ENCODE results near the gene SEPHS1.
"Not testable (repeated sequence)": the region's sequence is repeated elsewhere in the genome, so short reads cannot be mapped to it uniquely, and the experiment has no call there.

SEPHS1 gene

GRCh38 chr10:13360587-13360986 is 12.5 kb upstream of the SEPHS1 start:
- no peak for DNase-seq (ENCODE audit: low spot score)

DNA sequence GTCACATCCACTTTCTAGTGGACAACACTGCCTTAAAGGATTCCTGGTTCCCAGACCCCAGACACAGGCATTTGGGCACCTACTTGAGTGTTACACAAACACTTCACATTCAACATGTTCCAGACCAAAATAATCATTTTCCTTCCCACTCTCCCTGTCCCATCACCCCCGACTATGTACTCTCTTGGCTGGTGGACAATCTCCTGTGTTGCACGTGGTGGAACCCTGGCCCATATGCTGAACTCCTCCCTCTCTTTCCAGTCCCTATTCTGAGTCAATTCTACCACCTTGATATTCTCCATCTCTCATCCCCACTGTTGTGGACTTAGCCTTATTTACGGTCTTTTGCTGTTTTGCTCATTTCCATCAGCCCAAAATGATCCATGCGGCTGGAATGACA is 8.3 kb upstream of the SEPHS1 start:
- DNase-seq (ENCODE audit: low spot score) = no peak

DNA sequence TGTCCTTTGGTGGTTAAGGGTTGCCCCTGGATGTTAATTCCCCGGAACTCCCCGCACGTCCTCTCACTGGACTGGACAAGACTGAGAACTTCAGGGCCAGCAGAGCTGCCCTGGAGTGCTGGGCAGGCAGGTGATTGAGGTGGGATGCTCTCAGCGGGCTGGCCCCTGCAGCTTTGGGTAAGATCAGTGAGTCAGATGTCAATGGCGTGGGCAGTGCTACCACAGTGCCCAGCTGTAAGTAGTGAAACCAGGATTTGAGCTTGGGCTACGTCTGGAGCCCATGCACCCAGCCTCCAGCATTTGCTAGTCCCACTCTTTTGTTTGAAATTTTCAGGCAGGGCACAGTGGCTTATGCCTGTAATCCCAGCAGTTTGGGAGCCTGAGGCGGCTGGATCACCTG is 6.7 kb upstream of the SEPHS1 start:
- DNase-seq (ENCODE audit: low spot score) = no peak

GRCh38 chr10:13352519-13352918 is 4.4 kb upstream of the SEPHS1 start:
- DNase-seq (ENCODE audit: low spot score) = no peak

DNA sequence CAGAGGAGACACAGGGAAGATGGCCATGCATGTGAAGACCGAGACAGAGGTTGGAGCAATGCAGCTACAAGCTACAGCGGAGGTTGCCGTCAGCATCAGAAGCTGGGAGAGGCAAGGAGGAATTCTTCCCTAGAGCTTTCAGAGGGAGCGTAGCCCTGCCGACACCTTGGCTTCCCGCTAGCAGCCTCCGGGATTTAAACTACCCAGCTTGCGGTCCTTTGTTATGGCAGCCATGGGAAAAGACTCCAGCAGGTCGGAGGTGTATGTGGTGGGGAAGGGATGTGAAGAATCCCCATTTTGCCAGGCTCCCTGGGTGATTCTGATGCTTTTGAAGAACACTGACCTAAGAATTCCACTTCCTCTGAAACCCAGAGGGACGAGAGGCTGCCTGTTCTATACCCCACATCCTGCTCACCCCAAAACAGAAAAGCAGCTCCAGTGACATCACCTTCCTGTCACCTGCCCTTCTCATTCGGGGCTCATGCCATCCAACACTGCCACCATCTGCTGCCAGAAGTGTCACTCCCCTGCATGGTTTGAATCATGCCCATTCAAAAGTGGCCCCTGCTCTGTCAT is 3.3 kb upstream of the SEPHS1 start:
- peak; percentile 45 for DNase-seq (ENCODE audit: low spot score)

- peak; percentile 16 for DNase-seq (ENCODE audit: low spot score)
Observed at GRCh38 chr10:13349463-13350274, 1.6 kb upstream of the SEPHS1 start.

DNA sequence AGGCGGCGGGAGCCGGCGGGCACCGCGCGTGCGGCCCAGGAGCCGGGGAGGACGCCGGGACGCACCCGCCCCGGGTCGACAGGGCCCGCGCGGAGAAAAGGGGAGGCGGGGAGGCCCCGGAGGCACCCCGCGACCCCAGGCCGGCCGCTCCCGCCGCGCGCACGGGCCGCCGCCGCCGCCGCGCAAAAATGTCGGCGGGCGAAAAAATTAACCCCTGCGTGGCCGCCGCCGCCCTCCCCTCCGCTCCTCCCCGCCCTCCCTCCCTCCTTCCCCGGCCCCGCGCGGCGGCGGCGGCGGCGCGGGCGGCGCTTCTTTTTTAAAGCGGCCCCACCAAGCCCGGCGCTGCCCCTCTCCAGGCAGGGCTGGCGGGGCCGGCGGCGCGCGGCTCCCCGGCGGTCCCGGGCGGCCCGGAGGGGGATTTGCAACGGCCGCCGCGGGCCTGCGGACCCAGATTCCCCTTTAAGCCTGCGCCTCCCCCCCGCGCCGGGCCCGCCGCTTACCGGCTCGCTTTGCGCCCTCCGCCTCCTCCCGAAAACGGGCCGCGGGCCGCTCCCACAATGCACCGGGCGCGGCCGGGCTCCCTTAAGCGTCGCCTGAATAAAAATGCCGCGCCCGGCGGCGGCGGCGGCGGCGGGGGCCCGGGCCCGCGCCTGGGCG is 465 bp downstream of the SEPHS1 start:
- peak; percentile 71 for DNase-seq (ENCODE audit: low spot score)

DNA sequence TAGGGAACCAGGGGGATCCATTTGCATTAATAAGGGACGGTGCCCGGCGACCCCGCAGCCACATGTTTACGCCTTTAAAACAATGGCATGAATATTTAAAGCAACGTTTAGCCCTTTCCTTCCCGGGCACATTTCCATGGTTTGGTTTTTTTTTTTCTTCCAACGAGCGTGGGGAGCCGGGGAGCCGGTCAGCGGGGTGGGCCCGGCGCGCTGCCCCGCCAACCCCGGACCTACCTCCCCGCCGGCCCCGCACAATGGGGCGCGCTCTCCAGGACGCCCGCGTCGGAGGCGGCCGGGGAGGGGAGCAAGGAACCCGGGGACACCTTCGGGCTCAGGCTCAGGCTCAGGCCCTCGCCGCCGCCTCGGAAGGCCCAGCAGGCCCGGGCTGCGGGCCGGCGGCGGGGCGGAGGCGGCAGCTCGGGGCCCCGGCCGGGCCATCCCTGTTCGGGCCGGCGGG is 1.0 kb downstream of the SEPHS1 start:
- peak; percentile 15 for DNase-seq (ENCODE audit: low spot score)

DNA sequence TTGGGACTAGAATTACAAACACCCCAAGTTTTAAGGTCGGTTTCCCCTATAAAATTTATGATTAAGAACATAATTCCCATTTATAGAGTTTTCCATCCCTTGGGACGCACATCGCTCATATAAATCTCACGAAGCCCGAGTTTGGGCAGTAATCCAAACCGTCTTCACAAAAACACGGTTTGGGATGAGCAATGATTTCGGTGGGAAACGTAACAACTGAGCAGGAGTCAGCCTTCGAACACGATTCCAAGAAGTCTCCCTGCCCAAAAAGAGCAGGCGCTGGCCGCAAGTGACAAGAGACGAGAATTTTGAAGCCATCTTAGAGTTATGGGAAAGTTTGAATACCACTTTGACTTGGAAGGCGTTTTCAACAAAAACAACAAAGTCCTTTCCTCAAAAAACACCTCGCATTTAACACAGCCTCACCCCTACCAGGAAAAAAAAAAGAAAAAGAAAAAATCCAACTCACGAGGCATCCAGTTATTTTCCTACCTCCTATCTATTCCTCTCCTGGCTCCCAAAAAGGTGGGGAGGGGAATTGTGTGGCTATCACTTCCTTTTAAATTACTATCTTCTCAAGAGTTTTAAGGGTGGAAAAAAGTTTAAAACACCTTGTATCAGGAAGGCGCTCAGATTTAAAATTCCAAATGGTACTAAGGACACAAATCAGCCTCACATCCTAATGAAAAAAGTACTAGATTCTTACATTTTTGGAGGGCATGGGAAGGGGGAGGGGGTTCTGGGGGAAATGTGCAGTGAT is 1.6 kb downstream of the SEPHS1 start:
- no peak for DNase-seq (ENCODE audit: low spot score)

DNA sequence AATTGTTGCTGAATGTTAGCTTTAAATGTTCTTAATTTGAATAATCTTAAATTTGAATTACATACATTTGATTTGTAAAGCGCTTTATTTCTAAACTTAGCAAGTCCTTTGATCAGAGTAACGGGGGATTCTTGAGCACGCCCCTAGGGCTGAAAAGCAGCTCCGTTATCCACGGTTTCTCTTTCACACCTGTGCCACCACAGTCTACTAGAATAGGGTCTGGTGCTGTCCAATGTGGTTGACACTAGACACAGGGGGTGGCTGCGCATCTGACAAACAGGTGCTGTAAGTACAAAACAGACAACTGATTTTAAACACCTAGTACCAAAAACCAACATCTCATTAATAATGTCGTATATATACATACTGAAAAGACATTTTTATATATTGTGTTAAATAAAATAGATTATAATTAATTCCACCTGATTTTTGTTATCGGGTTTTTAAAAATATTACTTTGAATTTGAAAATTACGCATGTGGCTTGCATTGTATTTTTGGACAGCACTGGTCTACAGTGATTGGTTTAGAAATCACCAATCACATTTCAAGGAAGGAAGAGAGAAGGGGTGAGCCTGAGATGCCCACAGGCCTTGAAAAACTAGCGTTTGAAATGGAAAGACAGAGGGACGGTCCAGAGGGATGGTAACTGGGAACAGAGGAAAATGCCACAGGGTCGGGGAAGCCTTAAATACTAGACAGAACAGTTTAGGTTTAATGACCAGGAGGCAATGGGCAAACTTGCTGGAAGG is 7.3 kb downstream of the SEPHS1 start:
- no peak for DNase-seq (ENCODE audit: low spot score)

GRCh38 chr10:13340068-13340467 is 8.0 kb downstream of the SEPHS1 start:
- DNase-seq (ENCODE audit: low spot score) = no peak

DNA sequence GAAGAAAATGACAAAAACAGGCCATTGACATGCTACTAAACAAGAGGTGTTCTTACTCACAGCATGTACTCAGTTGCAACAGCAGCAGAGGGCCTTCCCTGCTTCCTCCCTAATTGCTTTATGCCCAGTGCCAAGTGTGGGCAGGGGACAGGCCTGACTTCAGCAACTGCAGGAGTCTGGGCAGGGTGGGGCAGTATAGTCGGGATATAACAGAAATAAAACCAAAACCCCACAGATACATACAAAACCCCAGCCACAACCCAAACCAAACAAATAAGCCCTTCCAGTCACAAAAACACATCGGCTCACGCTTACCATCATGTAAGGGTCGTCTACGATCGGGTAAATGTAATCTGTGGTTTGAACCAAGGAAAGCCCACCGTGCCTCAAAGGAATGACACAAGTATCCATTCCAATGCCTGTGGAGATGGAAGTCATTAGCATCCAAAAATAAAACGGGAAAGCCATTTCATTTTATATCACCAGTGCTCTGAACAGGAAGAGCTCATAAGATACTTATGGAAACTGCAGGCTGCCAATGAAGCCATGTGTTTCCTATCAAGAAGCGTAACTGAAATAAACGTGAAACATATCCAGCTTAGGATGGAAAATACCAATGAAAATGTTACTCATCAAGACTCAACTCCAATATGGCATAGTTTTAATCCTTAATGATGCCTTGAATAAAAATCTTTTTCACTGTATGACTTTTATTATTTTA is 9.5 kb downstream of the SEPHS1 start:
- DNase-seq (ENCODE audit: low spot score) = no peak

- DNase-seq (ENCODE audit: low spot score) = no peak
Observed at GRCh38 chr10:13337827-13338196, 10.3 kb downstream of the SEPHS1 start.

DNA sequence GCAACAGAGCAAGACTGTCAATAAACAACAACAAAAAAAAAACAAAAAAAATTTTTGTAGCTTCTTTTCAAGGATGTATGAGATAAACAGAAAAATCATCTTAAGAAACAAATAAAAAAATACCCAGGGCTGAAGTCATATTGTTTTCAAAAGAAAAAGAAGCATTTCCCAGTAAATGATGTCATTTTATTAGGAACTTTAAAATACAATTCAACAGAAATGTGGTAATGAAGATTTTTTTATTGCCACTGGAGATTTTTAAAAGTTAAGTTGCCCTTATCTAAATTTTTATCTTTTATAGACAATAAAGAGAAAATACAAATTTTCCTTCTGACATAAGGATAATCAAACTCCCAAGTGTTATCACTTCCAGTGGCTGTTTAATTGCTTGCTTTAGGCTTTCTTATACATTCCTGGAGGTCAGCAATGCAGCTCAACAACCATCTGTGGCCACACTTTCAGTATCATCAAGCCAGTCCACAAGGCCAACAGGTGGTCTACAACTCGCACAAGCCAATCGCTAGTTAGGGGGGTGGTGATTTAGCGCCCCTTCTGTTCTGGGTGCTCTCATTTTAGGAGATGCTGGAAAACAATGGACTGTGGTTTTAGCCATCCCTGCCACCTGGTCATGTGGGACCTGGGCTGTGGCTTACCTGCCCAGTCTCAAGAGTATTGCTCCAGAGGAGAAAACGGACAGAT is 10.8 kb downstream of the SEPHS1 start:
- DNase-seq (ENCODE audit: low spot score) = no peak

DNA sequence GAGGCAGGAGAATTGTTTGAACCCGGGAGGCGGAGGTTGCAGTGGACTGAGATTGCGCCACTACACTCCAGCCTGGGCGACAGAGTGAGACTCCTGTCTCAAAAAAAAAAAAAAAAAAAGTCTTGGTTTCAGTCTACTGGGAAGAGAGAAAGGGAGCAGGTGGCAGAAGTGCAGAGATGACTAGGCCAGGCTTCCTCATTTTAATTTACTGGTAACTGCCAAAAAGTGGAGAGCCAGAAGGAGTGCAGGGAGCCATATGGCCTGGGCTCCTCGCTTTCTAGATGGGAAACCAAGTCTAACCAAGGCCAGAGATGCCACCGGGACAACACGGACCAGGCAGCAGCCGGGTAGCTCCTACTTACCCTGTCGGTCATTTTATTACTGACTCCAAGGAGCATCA is 12.2 kb downstream of the SEPHS1 start:
- DNase-seq (ENCODE audit: low spot score) = no peak

DNA sequence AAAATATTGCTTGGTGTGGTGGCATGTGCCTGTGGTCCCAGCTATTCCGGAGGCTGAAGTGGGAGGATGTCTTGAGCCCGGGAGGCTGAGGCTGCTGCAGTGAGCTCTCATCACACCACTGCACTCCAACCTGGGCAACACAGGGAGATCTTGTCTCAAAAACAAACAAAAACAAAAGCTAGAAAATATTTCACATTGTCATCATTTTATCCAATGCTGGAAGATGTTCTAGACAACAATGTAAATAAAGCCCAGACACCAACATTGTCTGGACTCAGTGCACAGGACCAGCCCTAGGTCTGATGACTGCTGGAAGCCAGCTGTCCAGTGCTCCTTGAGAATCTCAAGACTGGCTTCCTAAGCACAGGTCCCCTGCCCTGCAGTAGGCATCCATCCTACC is 13.5 kb downstream of the SEPHS1 start:
- no peak for DNase-seq (ENCODE audit: low spot score)

- DNase-seq (ENCODE audit: low spot score) = no peak
Observed at GRCh38 chr10:13331646-13332045, 16.4 kb downstream of the SEPHS1 start.

DNA sequence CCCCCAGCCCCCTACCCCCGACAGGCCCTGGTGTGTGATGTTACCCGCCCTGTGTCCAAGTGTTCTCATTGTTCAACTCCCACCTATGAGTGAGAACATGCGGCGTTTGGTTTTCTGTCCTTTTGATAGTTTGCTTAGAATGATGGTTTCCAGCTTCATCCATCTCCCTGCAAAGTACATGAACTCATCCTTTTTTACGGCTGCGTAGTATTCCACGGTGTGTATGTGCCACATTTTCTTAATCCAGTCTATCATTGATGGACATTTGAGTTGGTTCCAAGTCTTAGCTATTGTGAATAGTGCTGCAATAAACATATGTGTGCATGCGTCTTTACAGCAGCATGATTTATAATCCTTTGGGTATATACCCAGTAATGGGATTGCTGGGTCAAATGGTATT is 17.1 kb downstream of the SEPHS1 start:
- not testable (repeated sequence) for DNase-seq (ENCODE audit: low spot score)

DNA sequence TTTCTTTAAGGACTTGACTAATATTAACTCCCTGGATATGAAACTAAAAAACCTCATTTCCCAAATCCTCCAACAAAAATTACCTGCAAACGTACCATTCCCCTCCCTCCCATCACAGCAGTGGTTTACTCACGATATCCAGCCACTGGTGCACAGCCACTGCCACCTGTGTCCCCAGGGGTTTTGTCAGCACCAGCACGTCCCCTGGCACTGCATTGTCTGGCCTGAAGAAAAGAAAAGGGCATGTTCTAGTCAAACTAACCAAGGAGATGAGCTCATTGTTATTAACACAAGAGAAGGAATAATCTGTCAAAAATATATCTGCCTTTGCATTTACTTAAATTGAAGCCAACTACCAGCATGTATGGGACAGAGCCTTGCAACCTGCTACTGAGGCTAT is 18.5 kb downstream of the SEPHS1 start:
- DNase-seq (ENCODE audit: low spot score) = no peak

GRCh38 chr10:13328613-13329012 is 19.5 kb downstream of the SEPHS1 start:
- DNase-seq (ENCODE audit: low spot score) = no peak

GRCh38 chr10:13328126-13328525 is 20.0 kb downstream of the SEPHS1 start:
- no peak for DNase-seq (ENCODE audit: low spot score)
